A673 (cell line): ENCODE results near the gene P2RX2. TPM values are rescaled to one million over a fixed set of nuclear protein-coding genes. Genes with fewer than 3 reads are reported as not detected.

Source experiments
- BruUV-seq: library from RNA; stranded (reverse); fragments of 400-500 nt; replicated peaks from 2 replicates; lab custom pipeline; 2021; lab: Mats Ljungman, UMichigan
- CTCF ChIA-PET: fragments of 300-600 bp; sonication (Branson Sonifier 250); formaldehyde crosslinking; loops from one replicate; lab custom pipeline; 2022; ENCODE audit warnings: antibody characterized with exemption; lab: Charles Lee
- POLR2A ChIA-PET: fragments of 300-600 bp; sonication (Branson Sonifier 250); formaldehyde crosslinking; loops from one replicate; lab custom pipeline; 2022; ENCODE audit warnings: antibody characterized with exemption; ENCODE audit not compliant: low non-redundant PET; lab: Charles Lee
- DNase-seq: peaks from one replicate; pipeline ENCODE4 v3.0.0-alpha.2; 2015; ENCODE audit warnings: low spot score
- H3K27ac ChIP-seq: fragments of 200-600 bp; sonication (generic); 2 replicates; pipeline ENCODE4 v1.5.1; 2016; ENCODE audit warnings: mixed run types, low read depth, mild to moderate bottlenecking, mixed read lengths, antibody characterized with exemption, low read length; ENCODE audit not compliant: poor library complexity, severe bottlenecking
- H3K27me3 ChIP-seq: fragments of 200-600 bp; sonication (generic); replicated peaks from 2 replicates; pipeline ENCODE4 v1.6.1; 2017; ENCODE audit warnings: mixed run types, low read depth, mild to moderate bottlenecking, mixed read lengths, antibody characterized with exemption, low read length; ENCODE audit not compliant: insufficient read depth, poor library complexity
- H3K36me3 ChIP-seq: fragments of 200-600 bp; sonication (generic); 2 replicates; pipeline ENCODE4 v1.6.1; 2016; ENCODE audit warnings: mixed run types, mild to moderate bottlenecking, mixed read lengths, antibody characterized with exemption, low read length; ENCODE audit not compliant: insufficient read depth, poor library complexity, severe bottlenecking
- H3K4me1 ChIP-seq: fragments of 200-600 bp; sonication (generic); 2 replicates; pipeline ENCODE4 v1.6.1; 2017; ENCODE audit warnings: mixed run types, mild to moderate bottlenecking, mixed read lengths, antibody characterized with exemption, low read length; ENCODE audit not compliant: insufficient read depth, poor library complexity, severe bottlenecking
- H3K4me3 ChIP-seq: fragments of 200-600 bp; sonication (generic); 2 replicates; pipeline ENCODE4 v1.5.1; 2016; ENCODE audit warnings: low read depth, mixed run types, mild to moderate bottlenecking, mixed read lengths, low read length; ENCODE audit not compliant: poor library complexity, severe bottlenecking
- H3K9me3 ChIP-seq: fragments of 200-600 bp; sonication (generic); 2 replicates; pipeline ENCODE4 v1.6.1; 2016; ENCODE audit warnings: mixed run types, low read depth, mild to moderate bottlenecking, mixed read lengths, antibody characterized with exemption, low read length; ENCODE audit not compliant: poor library complexity, severe bottlenecking
- EZH2 ChIP-seq: fragments of 200-600 bp; sonication (generic); IDR thresholded peaks from 2 replicates; pipeline ENCODE4 v1.6.1; 2017; ENCODE audit warnings: borderline replicate concordance, low read depth, mild to moderate bottlenecking, mixed read lengths, antibody characterized with exemption, low read length; ENCODE audit not compliant: poor library complexity, severe bottlenecking
- intact Hi-C: fragments of 100-400 bp; cut with micrococcal nuclease; formaldehyde crosslinking; loops from one replicate; pipeline ENCODE4 v1.10.0; 2022; ENCODE audit not compliant: unreplicated experiment
- total RNA-seq: library from RNA; stranded (reverse); gene quantifications from 2 replicates; pipeline ENCODE4 v1.2.3, GENCODE V29; 2021
- TF ChIP-seq, protein P1 (sequence below): fragments of 300-800, 200-600 bp; sonication (generic); conservative IDR thresholded peaks from 2 replicates; pipeline ENCODE4 v1.5.1; 2017; ENCODE audit warnings: low read depth, mild to moderate bottlenecking, antibody characterized with exemption, low read length, moderate library complexity, mixed read lengths

P2RX2 gene
- total RNA-seq, 1 experiment from 2014 or later, result not detected

DNA sequence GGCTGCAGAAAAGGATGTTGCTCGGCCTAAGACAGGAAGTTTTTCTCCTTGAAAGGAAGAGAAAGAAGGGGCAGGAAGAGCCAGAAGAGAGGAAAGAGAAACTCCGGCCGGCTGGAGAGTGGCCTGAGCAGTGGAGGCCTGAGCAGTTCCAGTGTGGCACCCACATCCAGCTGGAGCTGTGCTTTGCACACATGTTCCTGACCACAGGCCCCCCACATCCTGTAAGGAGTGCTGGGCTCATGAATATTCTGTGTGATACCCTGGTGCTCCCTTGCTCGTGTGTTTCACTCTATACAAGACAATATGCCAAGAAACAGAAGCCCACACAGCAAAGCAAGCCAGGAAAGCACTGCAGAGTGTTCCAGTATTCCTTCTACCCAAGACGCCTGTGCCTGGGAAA is 41.5 kb downstream of the P2RX2 start:
- DNase-seq, result no peak
- ChIA-PET POLR2A (no interaction called here), CTCF (no interaction called here)
- no peaks in the 10 kb centered on the region for H3K9me3 ChIP-seq
- no peak overlapping the region for H3K27ac ChIP-seq
- no peaks in the 10 kb centered on the region for H3K27me3 ChIP-seq
- no peak overlapping the region for H3K4me3 ChIP-seq
- H3K4me1 ChIP-seq, result no peaks in the 10 kb centered on the region
- H3K36me3 ChIP-seq, result peaks cover 97% of the 10 kb centered on the region
- intact Hi-C loops, result no loop called here
- TF ChIP-seq, protein P1, sequence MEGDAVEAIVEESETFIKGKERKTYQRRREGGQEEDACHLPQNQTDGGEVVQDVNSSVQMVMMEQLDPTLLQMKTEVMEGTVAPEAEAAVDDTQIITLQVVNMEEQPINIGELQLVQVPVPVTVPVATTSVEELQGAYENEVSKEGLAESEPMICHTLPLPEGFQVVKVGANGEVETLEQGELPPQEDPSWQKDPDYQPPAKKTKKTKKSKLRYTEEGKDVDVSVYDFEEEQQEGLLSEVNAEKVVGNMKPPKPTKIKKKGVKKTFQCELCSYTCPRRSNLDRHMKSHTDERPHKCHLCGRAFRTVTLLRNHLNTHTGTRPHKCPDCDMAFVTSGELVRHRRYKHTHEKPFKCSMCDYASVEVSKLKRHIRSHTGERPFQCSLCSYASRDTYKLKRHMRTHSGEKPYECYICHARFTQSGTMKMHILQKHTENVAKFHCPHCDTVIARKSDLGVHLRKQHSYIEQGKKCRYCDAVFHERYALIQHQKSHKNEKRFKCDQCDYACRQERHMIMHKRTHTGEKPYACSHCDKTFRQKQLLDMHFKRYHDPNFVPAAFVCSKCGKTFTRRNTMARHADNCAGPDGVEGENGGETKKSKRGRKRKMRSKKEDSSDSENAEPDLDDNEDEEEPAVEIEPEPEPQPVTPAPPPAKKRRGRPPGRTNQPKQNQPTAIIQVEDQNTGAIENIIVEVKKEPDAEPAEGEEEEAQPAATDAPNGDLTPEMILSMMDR, result no peak
- TF ChIP-seq EZH2, result no peak
- no TSS peak for BruUV-seq

DNA sequence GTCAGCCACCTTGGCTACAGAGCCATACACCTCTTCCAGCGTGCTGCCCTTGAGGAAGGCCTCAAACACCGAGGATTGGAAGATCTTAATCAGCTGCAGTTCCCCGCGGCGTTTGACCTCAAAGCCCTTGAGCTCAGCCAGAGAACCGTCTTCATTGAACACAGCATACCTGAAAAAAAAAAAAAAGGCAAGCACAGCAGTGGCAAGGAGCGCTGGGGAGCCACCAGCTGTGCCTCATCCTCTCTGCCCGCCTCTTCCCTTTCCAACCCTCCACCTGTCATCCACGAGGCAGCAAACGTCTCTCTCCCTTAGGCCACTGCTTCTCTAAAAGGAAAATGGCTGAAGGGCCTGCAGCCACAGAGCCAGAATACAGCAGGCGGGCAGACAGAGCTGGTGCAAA is 42.4 kb downstream of the P2RX2 start:
- no peak overlapping the region for H3K4me3 ChIP-seq
- no peaks in the 10 kb centered on the region for H3K4me1 ChIP-seq
- BruUV-seq, result no TSS peak
- TF ChIP-seq, protein P1, result no peak
- TF ChIP-seq EZH2, result no peak
- ChIA-PET CTCF (no interaction called here), POLR2A (no interaction called here)
- H3K27ac ChIP-seq, result no peak overlapping the region
- intact Hi-C loops, result no loop called here
- DNase-seq, result no peak
- no peaks in the 10 kb centered on the region for H3K27me3 ChIP-seq
- H3K36me3 ChIP-seq, result peaks cover 97% of the 10 kb centered on the region
- no peaks in the 10 kb centered on the region for H3K9me3 ChIP-seq

DNA sequence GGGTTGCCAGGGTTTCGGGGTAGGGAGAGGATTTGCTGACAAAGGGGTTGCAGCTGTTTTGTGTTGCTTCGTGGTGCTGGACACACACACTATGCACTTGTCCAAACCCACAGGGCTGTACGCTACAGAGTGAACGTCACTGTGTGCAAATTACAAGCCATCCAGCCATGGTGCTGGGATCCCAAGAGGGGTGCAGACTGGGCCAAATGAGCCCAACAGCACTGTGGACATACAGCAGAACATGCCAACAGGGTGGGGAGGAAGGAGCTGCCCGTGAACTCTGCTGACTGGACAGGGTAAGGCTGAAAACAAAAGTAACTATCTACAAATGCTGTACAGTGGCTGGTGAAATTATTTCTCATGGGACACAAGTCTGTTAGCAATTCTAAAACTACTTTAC is 43.4 kb downstream of the P2RX2 start:
- POLR2A ChIA-PET, result interaction anchor here (0.6 kb wide), 1 partner anchor 73 kb away, joined by 3 read pairs; no protein-coding TSS in a partner anchor
- BruUV-seq, result no TSS peak

More for the DNA sequence above, 43.4 kb downstream of the P2RX2 start:
- intact Hi-C loops, result no loop called here
- Histone ChIP-seq H3K4me3 (no peak overlapping the region), H3K27me3 (no peaks in the 10 kb centered on the region), H3K36me3 (peaks cover 98% of the 10 kb centered on the region), H3K4me1 (no peaks in the 10 kb centered on the region), H3K27ac (no peak overlapping the region), H3K9me3 (no peaks in the 10 kb centered on the region)
- no peak for TF ChIP-seq EZH2
- TF ChIP-seq, protein P1, result no peak
- no peak for DNase-seq
- CTCF ChIA-PET, result no interaction called here
